Peyer's patch (tissue), 4 donors: ENCODE data around the gene PCNX2.

Experiments
- CTCF ChIP-seq, 6 experiments: fragments of 450-650 bp in 4 of 6; fragments of 200-600 bp in 2 of 6; sonication (generic) in 1 of 6; IDR thresholded peaks; one replicate each; pipeline ENCODE4 v1.5.1; 2017 to 2019; ENCODE audit warnings: antibody characterized with exemption in 6 of 6, mild to moderate bottlenecking in 3 of 6, moderate library complexity in 1 of 6
- POLR2A ChIP-seq, 2 donors: fragments of 450-650 bp; IDR thresholded peaks; one replicate each; pipeline ENCODE4 v1.5.1; 2017; ENCODE audit warnings: antibody characterized with exemption in 2 of 2, mild to moderate bottlenecking in 2 of 2, moderate library complexity in 2 of 2

- TF ChIP-seq CTCF (IDR thresholded peaks at IDR 0.05) = no peak
- no peak for TF ChIP-seq POLR2A (IDR thresholded peaks at IDR 0.05)
These were observed 216.0 kb downstream of the PCNX2 start for GRCh38 chr1:233079574-233079973.
